SU-DHL-6 (cell line): ENCODE data around the gene HOXD12.

Experiments used
- H2AFZ ChIP-seq: fragments of 200-600 bp; sonication (generic); 2 replicates; pipeline ENCODE4 v1.6.1; 2014; ENCODE audit warnings: low read depth, mild to moderate bottlenecking, moderate library complexity, mixed read lengths, antibody characterized with exemption, low read length; ENCODE audit not compliant: severe bottlenecking
- H3F3A ChIP-seq: fragments of 200-600 bp; shearing (Covaris generic); 2 replicates; pipeline ENCODE4 v1.6.0; 2016; ENCODE audit warnings: antibody characterized with exemption, mild to moderate bottlenecking; ENCODE audit not compliant: insufficient read depth
- H3K27ac ChIP-seq: fragments of 200-600 bp; sonication (generic); 2 replicates; pipeline ENCODE4 v1.5.1; 2016; ENCODE audit warnings: low read depth, mild to moderate bottlenecking, low read length, moderate library complexity, mixed read lengths
- H3K27me3 ChIP-seq: fragments of 200-600 bp; sonication (generic), shearing (Covaris generic); 2 replicates; pipeline ENCODE4 v1.6.0; 2014; ENCODE audit warnings: mild to moderate bottlenecking, low read length
- H3K36me3 ChIP-seq: fragments of 200-600 bp; sonication (generic); 2 replicates; pipeline ENCODE4 v1.6.1; 2014; ENCODE audit warnings: mild to moderate bottlenecking, low read length, mixed read lengths
- H3K4me2 ChIP-seq: fragments of 300-600, 200-600 bp; shearing (Covaris generic), sonication (generic); 2 replicates; pipeline ENCODE4 v1.6.0; 2014; ENCODE audit warnings: low read length, low read depth, mild to moderate bottlenecking; ENCODE audit not compliant: poor library complexity, severe bottlenecking
- H3K4me3 ChIP-seq: fragments of 200-600 bp; sonication (generic); 2 replicates; pipeline ENCODE4 v1.5.1; 2014; ENCODE audit warnings: antibody characterized with exemption, low read length, mild to moderate bottlenecking, mixed read lengths; ENCODE audit not compliant: insufficient read depth, poor library complexity, severe bottlenecking
- H3K79me2 ChIP-seq: fragments of 200-600 bp; sonication (generic); 2 replicates; pipeline ENCODE4 v1.6.1; 2014; ENCODE audit warnings: mild to moderate bottlenecking, low read length, moderate library complexity; ENCODE audit not compliant: insufficient read depth
- H3K9ac ChIP-seq: fragments of 200-600 bp; sonication (generic); 2 replicates; pipeline ENCODE4 v1.7.0; 2014; ENCODE audit warnings: mild to moderate bottlenecking, low read length
- H3K9me2 ChIP-seq: fragments of 200-600 bp; sonication (generic); replicated peaks from 2 replicates; pipeline ENCODE4 v1.6.1; 2014; ENCODE audit warnings: low read length; ENCODE audit not compliant: insufficient read depth
- H3K9me3 ChIP-seq: fragments of 200-600 bp; sonication (generic); 2 replicates; pipeline ENCODE4 v1.6.1; 2014; ENCODE audit warnings: low read length, mixed read lengths; ENCODE audit not compliant: insufficient read depth
- H4K20me1 ChIP-seq: fragments of 200-600 bp; sonication (generic); 2 replicates; pipeline ENCODE4 v1.6.1; 2014; ENCODE audit warnings: low read depth, mild to moderate bottlenecking, antibody characterized with exemption, low read length, moderate library complexity, mixed read lengths
- EZH2phosphoT487 ChIP-seq: fragments of 200-600 bp; sonication (generic), shearing (Covaris generic); conservative IDR thresholded peaks from 2 replicates; pipeline ENCODE4 v1.6.1; 2018; ENCODE audit warnings: mild to moderate bottlenecking, antibody characterized with exemption, low read length, moderate library complexity, mixed read lengths
- TF ChIP-seq, protein P1 (sequence below): fragments of 200-600 bp; sonication (generic); IDR thresholded peaks from one replicate; pipeline ENCODE4 v1.5.1; 2017; ENCODE audit warnings: antibody characterized with exemption, mild to moderate bottlenecking, low read length, moderate library complexity; ENCODE audit not compliant: insufficient read depth, poor library complexity, severe bottlenecking

Gene HOXD12

DNA sequence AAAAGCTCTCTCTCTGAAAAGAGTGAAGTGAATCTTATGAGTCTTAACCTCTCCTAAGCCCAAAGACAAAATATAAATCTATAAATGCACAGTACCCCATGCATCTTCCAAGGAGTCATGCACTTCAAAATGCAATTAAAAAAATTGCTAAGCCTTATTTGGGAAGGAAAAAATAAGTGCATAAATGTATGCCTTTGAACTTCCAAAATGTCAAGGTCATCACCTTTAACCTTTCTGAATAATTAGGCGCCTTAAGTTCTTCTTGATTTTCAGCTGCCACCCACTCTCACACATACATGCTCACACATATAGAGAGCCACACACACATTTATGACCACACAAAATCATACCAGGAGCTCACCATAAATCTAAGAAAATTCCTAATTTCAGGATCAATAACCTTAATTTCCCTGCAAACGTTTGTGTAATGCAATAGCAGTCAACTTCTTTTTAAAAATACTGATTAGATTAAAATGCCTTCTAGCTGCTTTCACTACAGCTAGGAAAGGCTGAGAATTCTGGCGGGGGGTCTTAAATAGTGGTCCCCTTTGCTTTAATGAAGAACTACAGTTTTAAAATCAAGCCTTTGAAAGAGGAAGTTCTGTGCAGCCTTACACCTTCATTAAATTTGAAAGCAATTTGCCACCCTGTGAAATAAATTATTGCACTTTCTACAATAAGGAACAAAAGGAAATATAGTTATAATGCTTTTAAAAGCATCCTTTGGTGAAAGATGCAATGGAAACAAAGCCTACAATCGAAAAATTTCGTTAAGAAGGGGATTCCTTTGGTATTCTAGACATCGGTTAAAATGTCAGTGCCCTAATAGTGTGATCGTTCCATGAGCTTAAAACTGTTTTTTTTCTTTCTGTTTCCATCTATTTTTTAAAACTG is 11.1 kb downstream of the HOXD12 start:
- Histone ChIP-seq H3K9ac (no peak overlapping the region), H2AFZ (no peak overlapping the region), H3K27ac (no peak overlapping the region), H3K36me3 (no peaks in the 10 kb centered on the region), H3K9me2 (no peaks in the 10 kb centered on the region), H3K9me3 (no peaks in the 10 kb centered on the region), H4K20me1 (no peaks in the 10 kb centered on the region), H3K4me2 (no peak overlapping the region), H3K27me3 (no peaks in the 10 kb centered on the region), H3K79me2 (no peaks in the 10 kb centered on the region), H3K4me3 (no peak overlapping the region), H3F3A (no peaks in the 10 kb centered on the region)
- no peak for TF ChIP-seq EZH2phosphoT487
- TF ChIP-seq, protein P1, sequence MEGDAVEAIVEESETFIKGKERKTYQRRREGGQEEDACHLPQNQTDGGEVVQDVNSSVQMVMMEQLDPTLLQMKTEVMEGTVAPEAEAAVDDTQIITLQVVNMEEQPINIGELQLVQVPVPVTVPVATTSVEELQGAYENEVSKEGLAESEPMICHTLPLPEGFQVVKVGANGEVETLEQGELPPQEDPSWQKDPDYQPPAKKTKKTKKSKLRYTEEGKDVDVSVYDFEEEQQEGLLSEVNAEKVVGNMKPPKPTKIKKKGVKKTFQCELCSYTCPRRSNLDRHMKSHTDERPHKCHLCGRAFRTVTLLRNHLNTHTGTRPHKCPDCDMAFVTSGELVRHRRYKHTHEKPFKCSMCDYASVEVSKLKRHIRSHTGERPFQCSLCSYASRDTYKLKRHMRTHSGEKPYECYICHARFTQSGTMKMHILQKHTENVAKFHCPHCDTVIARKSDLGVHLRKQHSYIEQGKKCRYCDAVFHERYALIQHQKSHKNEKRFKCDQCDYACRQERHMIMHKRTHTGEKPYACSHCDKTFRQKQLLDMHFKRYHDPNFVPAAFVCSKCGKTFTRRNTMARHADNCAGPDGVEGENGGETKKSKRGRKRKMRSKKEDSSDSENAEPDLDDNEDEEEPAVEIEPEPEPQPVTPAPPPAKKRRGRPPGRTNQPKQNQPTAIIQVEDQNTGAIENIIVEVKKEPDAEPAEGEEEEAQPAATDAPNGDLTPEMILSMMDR = no peak

DNA sequence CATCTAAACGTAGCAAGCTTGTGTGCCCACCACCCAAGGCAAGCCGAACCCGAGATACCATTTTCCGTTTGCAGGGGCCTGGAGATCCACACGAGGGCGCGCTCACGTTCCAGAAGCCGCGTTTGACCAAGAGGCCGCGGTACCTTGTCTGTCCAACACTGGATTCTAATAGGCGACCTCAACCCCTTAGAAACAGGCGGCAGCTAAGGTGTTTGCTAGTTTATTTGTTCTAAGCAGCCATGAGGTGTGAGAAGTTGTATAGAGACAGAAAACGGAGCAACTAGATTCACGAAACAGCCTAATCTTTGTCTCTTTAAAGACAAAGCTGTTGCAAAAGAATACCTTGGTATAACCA is 11.7 kb downstream of the HOXD12 start:
- TF ChIP-seq EZH2phosphoT487 = no peak
- TF ChIP-seq, protein P1 = no peak
- no peaks in the 10 kb centered on the region for H3K27me3 ChIP-seq
- no peak overlapping the region for H3K27ac ChIP-seq
- H3K79me2 ChIP-seq = no peaks in the 10 kb centered on the region
- H3K4me3 ChIP-seq = no peak overlapping the region
- H4K20me1 ChIP-seq = no peaks in the 10 kb centered on the region
- no peaks in the 10 kb centered on the region for H3K9me3 ChIP-seq
- no peak overlapping the region for H2AFZ ChIP-seq
- H3F3A ChIP-seq = no peaks in the 10 kb centered on the region
- no peak overlapping the region for H3K9ac ChIP-seq
- no peak overlapping the region for H3K4me2 ChIP-seq
- no peaks in the 10 kb centered on the region for H3K36me3 ChIP-seq
- no peaks in the 10 kb centered on the region for H3K9me2 ChIP-seq

DNA sequence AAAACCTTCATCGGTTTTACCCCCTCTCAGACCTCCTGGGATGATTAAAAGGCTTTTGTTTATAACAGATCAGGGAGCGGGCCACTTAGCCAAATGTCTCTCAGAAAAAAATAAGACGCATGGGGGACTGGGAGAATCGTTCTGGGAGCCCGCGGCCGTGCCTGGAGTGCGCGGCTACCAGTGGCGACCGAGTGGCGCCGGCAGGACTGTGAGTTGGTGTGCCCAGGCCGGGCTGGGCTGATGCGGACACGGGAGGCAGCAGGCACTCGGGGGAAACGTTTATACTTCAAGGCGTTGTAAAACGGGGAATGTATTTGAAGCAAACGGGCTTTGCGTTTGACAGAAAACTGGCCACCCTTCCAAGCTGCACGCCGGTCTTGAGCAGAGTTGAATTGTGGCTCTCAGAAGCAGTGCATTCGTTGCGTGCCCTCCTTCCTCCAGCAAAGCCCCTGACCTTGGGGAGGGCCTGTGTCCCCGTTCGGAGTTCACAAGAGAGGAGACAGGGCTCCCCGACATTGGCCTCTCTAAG is 12.3 kb downstream of the HOXD12 start:
- Histone ChIP-seq H3K9me2 (no peaks in the 10 kb centered on the region), H3K4me3 (no peak overlapping the region), H3K79me2 (no peaks in the 10 kb centered on the region), H3K4me2 (no peak overlapping the region), H3K9me3 (no peaks in the 10 kb centered on the region), H2AFZ (no peak overlapping the region), H3K27me3 (no peaks in the 10 kb centered on the region), H3K9ac (no peak overlapping the region), H3K36me3 (no peaks in the 10 kb centered on the region), H4K20me1 (no peaks in the 10 kb centered on the region), H3F3A (no peaks in the 10 kb centered on the region), H3K27ac (no peak overlapping the region)
- TF ChIP-seq, protein P1 = no peak
- TF ChIP-seq EZH2phosphoT487 = no peak
